Measurements from ENCODE around the gene HSPA1B. TPM values are rescaled to one million over a fixed set of nuclear protein-coding genes. Genes with fewer than 3 reads are reported as not detected.

The HSPA1B gene
- total RNA-seq, 1 experiment from 2014 or later, result 147 TPM

DNA sequence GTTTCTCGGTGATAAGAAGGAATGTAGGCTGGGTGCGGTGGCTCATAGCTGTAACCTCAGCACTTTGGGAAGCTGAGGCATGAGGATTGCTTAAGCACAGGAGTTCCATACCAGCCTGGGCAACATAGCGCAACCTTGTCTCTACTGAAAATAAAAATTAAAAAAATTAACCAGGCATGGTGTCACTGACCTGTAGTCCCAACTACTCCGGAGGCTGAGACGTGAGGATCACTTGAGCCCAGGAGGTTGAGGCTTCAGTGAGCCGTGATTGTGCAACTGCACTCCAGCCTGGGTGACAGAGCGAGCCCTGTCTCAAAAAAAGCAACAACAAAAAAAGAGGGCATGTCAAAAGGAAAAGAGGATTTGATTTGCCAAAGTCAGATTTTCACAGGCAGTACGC lies 31.2 kb downstream of the HSPA1B start:
- H3K4me3 ChIP-seq (ENCODE audit: low read depth in 2 of 2, low read length in 2 of 2), result no peak overlapping the region
- in situ Hi-C loops (cut with HindIII; ENCODE audit: low pct_unique_long_range_greater_than_20kb, low sequenced_read_pairs) (no loop called here), intact Hi-C loops (cut with micrococcal nuclease; ENCODE audit: unreplicated experiment) (no loop called here)
- DNase-seq (ENCODE audit: low read depth, low spot score) (no peak), ATAC-seq (no peak)
- H3K27me3 ChIP-seq (ENCODE audit: control insufficient read depth, insufficient read depth, low read length), result no peaks in the 10 kb centered on the region
- H3K4me1 ChIP-seq (ENCODE audit: control insufficient read depth, insufficient read depth, low read length), result peaks cover 4% of the 10 kb centered on the region; the same call in 1 of the 2 replicates
- H3K27ac ChIP-seq (ENCODE audit: low read length), result no peak overlapping the region
- POLR2A ChIA-PET, result no interaction called here
- TF ChIP-seq CTCF (IDR thresholded peaks at IDR 0.05) (no peak), SIN3A (IDR thresholded peaks at IDR 0.05; ENCODE audit: borderline replicate concordance, insufficient read depth, low read depth, low read length) (no peak), REST (IDR thresholded peaks at IDR 0.05; ENCODE audit: insufficient read depth in 1 of 2, low read depth in 2 of 2, low read length in 1 of 2) (no peak), POLR2AphosphoS5 (IDR thresholded peaks at IDR 0.05; ENCODE audit: low read depth, low read length) (no peak), TCF7L2 (IDR thresholded peaks at IDR 0.05; ENCODE audit: low read depth, low read length) (no peak)
- no peaks in the 10 kb centered on the region; the same call in 1 of the 2 replicates for H3K36me3 ChIP-seq (ENCODE audit: control insufficient read depth, insufficient read depth, low read length)
- no peaks in the 10 kb centered on the region for H3K9me3 ChIP-seq (ENCODE audit: control insufficient read depth, insufficient read depth, low read depth, low read length)
- BruUV-seq (replicated peaks), result no TSS peak
- CTCF ChIA-PET, result interaction anchor here (0.6 kb wide), 1 partner anchor 60 kb away, joined by 10 read pairs; no protein-coding TSS in a partner anchor

DNA sequence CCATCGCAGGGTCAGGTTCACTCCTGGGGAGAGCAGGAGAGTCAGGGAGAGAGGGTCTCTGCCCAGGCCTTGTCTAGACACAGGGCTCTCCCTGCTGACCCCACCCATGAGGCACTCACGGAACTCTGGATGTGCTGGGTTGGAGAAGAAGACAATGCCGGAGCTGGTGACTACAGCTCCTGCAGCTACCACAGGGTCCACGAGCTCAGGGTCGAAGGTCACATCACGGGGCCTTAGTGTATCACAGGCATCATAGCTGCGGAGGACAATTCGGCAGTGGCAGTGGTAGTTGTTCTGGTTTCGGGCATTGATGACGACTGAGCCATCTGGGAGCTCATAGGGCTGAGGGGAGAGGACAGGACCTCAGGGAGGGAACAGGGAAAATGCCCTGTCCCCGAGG lies 32.4 kb downstream of the HSPA1B start:
- Histone ChIP-seq H3K4me1 (ENCODE audit: control insufficient read depth, insufficient read depth, low read length) (peaks cover 13% of the 10 kb centered on the region), H3K27me3 (ENCODE audit: control insufficient read depth, insufficient read depth, low read length) (no peaks in the 10 kb centered on the region), H3K4me3 (ENCODE audit: low read depth in 2 of 2, low read length in 2 of 2) (no peak overlapping the region), H3K27ac (ENCODE audit: low read length) (no peak overlapping the region), H3K9me3 (ENCODE audit: control insufficient read depth, insufficient read depth, low read depth, low read length) (no peaks in the 10 kb centered on the region), H3K36me3 (ENCODE audit: control insufficient read depth, insufficient read depth, low read length) (no peaks in the 10 kb centered on the region; the same call in 1 of the 2 replicates)
- in situ Hi-C loops (cut with HindIII; ENCODE audit: low pct_unique_long_range_greater_than_20kb, low sequenced_read_pairs) (no loop called here), intact Hi-C loops (cut with micrococcal nuclease; ENCODE audit: unreplicated experiment) (no loop called here)
- CTCF ChIA-PET, result no interaction called here
- BruUV-seq (replicated peaks), result no TSS peak
- ATAC-seq (no peak), DNase-seq (ENCODE audit: low read depth, low spot score) (no peak)
- POLR2A ChIA-PET, result no interaction called here
- no peak for TF ChIP-seq TCF7L2 (IDR thresholded peaks at IDR 0.05; ENCODE audit: low read depth, low read length)
- TF ChIP-seq CTCF (IDR thresholded peaks at IDR 0.05), result no peak
- TF ChIP-seq POLR2AphosphoS5 (IDR thresholded peaks at IDR 0.05; ENCODE audit: low read depth, low read length), result no peak
- TF ChIP-seq SIN3A (IDR thresholded peaks at IDR 0.05; ENCODE audit: borderline replicate concordance, insufficient read depth, low read depth, low read length), result no peak
- TF ChIP-seq REST (IDR thresholded peaks at IDR 0.05; ENCODE audit: insufficient read depth in 1 of 2, low read depth in 2 of 2, low read length in 1 of 2), result no peak

All from Panc1 (cell line).